ENCODE measurements around the gene FUZ. TPM values are rescaled to one million over a fixed set of nuclear protein-coding genes. Genes with fewer than 3 reads are reported as not detected.

FUZ gene
- total RNA-seq, 2 donors from 2014 or later: 8.9 to 24.1 TPM

DNA sequence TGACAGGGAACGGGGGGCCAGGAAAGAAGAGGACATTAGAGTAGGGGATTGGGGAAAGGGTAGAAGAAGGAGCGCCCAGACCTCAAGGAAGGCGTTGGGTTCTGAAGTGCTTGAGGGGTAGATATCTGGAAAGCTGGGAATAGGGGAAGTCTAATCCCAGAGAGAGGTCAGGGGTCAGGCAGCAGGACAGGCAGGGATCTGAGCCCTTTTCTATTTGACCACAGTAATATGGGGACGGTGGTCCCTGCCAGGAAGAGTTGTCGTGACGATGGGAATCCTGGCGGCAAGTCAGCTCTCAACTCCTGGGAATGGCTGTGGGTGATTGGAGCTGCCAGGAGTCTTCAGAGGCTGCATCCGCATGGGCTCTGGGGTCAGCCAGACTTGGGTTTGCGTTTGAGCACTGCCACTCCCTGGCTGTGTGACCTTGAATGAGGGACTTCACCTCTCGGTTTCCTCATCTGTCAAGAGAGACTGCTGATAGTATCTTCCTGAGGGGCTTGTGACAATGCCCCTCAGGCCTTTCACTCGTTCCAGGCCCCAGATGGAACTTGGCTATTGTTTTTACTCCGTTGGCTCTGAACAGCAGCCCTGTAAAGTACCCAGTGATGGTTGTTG lies 45.0 kb downstream of the FUZ start:
- H3K27ac ChIP-seq: no peak overlapping the region
- WGBS, 2 donors: 61 to 66% methylated on average over 9 to 12 of the region's 12 CpGs
- no peaks in the 10 kb centered on the region for H3K36me3 ChIP-seq (replicated peaks in 1 of 2; ENCODE audit: insufficient read depth in 1 of 2, low read depth in 2 of 2)
- intact Hi-C loops (cut with DNase I): no loop called here
- H3K27me3 ChIP-seq: no peaks in the 10 kb centered on the region
- no peak for ATAC-seq
- no peaks in the 10 kb centered on the region for H3K9me3 ChIP-seq
- DNase-seq: no peak
- peak overlapping the region in 1 of 2 donors; percentile 95 for H3K4me3 ChIP-seq
- H3K4me1 ChIP-seq: peaks cover 24% of the 10 kb centered on the region
- TF ChIP-seq, protein P1, sequence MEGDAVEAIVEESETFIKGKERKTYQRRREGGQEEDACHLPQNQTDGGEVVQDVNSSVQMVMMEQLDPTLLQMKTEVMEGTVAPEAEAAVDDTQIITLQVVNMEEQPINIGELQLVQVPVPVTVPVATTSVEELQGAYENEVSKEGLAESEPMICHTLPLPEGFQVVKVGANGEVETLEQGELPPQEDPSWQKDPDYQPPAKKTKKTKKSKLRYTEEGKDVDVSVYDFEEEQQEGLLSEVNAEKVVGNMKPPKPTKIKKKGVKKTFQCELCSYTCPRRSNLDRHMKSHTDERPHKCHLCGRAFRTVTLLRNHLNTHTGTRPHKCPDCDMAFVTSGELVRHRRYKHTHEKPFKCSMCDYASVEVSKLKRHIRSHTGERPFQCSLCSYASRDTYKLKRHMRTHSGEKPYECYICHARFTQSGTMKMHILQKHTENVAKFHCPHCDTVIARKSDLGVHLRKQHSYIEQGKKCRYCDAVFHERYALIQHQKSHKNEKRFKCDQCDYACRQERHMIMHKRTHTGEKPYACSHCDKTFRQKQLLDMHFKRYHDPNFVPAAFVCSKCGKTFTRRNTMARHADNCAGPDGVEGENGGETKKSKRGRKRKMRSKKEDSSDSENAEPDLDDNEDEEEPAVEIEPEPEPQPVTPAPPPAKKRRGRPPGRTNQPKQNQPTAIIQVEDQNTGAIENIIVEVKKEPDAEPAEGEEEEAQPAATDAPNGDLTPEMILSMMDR (IDR thresholded peaks at IDR 0.05): no peak
- TF ChIP-seq POLR2A (IDR thresholded peaks at IDR 0.05): no peak

DNA sequence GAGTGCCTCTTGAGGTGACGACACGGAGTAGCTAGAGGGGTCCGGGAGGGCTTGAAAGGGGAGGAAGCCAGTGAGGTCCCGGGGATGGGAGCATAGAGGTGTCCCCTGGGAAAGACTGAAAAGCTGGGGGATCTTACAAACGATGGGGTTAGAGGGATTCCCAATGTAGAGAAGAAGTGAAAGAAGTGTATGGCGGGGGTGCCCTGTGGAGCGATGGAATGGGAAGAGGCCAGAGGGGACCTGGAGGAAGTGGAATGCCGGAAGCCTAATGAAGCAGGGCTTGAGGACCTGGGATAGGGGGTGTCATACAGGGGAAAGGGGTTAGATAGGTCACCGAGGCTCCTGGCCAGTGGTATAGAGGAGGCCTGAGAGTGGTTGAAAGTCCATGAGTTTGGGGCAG lies 45.7 kb downstream of the FUZ start:
- no peak for ATAC-seq
- Histone ChIP-seq H3K4me3 (peak overlapping the region; percentile 94 to 95), H3K4me1 (peaks cover 24% of the 10 kb centered on the region), H3K36me3 (replicated peaks in 1 of 2; ENCODE audit: insufficient read depth in 1 of 2, low read depth in 2 of 2) (no peaks in the 10 kb centered on the region), H3K27me3 (no peaks in the 10 kb centered on the region), H3K27ac (peak overlapping the region in 3 of 4 donors; percentile 63 to 84 (median 67)), H3K9me3 (no peaks in the 10 kb centered on the region)
- intact Hi-C loops (cut with DNase I): no loop called here
- WGBS, 2 donors: 0 to 1% methylated on average over 9 of the region's 9 CpGs
- TF ChIP-seq, protein P1 (IDR thresholded peaks at IDR 0.05): no peak
- no peak for TF ChIP-seq POLR2A (IDR thresholded peaks at IDR 0.05)
- no peak for DNase-seq

DNA sequence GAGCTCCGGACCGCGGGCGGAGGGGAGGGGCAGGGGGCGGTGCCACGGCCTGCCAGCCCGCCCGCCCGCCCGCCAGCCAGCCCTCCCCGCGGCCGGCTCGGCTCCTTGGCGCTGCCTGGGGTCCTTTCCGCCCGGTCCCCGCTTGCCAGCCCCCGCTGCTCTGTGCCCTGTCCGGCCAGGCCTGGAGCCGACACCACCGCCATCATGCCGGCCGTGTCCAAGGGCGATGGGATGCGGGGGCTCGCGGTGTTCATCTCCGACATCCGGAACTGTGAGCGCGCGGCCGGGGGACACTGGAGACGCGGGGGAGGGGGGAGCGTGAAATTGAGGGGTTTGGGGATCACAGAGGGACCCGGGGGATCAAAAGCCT lies 46.2 kb downstream of the FUZ start, which contains the start of gene AP2A1:
TSS of gene AP2A1 (plus strand) at position 72 of the 370 bp plus-strand sequence. CDS start at position 205, 133 bp downstream.
- Histone ChIP-seq H3K4me3 (peak within 1 kb of the TSS; percentile 94 to 95), H3K36me3 (replicated peaks in 1 of 2; ENCODE audit: insufficient read depth in 1 of 2, low read depth in 2 of 2) (no peaks in the 10 kb centered on the region), H3K4me1 (peaks cover 24% of the 10 kb centered on the region), H3K27ac (peak within 1 kb of the TSS; percentile 87 to 92 (median 90)), H3K9me3 (no peaks in the 10 kb centered on the region), H3K27me3 (no peaks in the 10 kb centered on the region)
- intact Hi-C loops (cut with DNase I): no loop called here
- no peak for ATAC-seq
- DNase-seq: no peak
- TF ChIP-seq, protein P1 (IDR thresholded peaks at IDR 0.05): no peak
- peak in 1 of 3 donors; percentile 30 for TF ChIP-seq POLR2A (IDR thresholded peaks at IDR 0.05)
- whole genome bisulfite sequencing, 2 donors: 0 to 1% methylated on average over 11 to 36 of the region's 38 CpGs

DNA sequence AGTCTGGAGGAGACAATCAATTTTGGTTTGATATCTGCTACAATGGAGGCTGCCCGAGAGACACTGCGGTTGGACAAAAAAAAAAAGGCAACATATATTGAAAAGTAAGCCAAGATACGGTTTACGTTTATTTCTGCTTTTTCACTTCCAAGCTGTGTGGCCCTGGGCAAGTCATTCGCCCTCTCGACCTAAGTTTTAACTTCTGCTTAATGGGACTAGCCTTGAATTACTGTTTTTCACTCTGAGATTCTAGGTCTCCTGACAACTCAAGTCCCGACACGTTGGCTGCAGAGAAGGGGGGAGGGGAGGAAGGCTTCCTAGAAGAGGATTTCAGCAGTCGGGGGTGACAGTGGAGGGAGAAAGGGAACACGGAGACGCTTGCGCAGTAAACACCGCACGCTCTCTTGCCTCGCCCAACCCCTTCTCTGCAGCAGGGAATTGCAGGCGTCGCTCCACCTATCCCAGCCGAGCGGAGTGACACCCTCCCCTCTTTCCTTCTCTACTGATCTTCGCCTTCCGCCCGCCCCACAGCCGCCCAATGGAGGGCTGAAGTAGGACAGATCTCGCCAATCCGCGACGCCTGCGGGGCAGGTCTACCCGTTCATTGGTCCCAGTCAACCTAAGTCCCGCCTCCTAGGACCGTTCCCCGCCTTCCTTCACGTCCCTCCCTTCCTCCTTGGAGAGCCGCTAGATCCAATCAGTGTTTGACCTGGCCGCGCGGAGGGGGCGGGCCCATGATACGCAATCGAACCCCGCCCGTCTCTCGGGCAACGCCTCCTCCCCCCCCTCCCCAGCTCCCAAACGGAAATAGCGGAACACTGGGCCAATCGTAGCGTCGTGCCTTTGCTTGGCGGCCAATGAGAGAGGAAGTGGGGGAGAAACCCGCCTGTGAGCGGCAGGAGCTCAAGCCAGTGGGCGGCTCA lies 46.8 kb downstream of the FUZ start:
- no peaks in the 10 kb centered on the region for H3K9me3 ChIP-seq
- no peaks in the 10 kb centered on the region for H3K27me3 ChIP-seq
- TF ChIP-seq POLR2A (IDR thresholded peaks at IDR 0.05): peak; percentile 49 to 88 (median 83)
- TF ChIP-seq, protein P1 (IDR thresholded peaks at IDR 0.05): no peak
- intact Hi-C loops (cut with DNase I): no loop called here
- ATAC-seq (peak; percentile 92), DNase-seq (peak; percentile 99 to 100 (median 100))
- 2% methylated on average over 20 to 46 of the region's 53 CpGs for WGBS, 2 donors
- H3K4me1 ChIP-seq: peaks cover 24% of the 10 kb centered on the region
- no peaks in the 10 kb centered on the region for H3K36me3 ChIP-seq (replicated peaks in 1 of 2; ENCODE audit: insufficient read depth in 1 of 2, low read depth in 2 of 2)
- peak overlapping the region; percentile 87 to 92 (median 90) for H3K27ac ChIP-seq
- no peak overlapping the region for H3K4me3 ChIP-seq
